GM18870 (cell line): Measurements from ENCODE around the gene GCC2.
"Not testable (repeated sequence)": the region's sequence is repeated elsewhere in the genome, so short reads cannot be mapped to it uniquely, and the experiment has no call there.

Experiments used
- ATAC-seq: cut with Tn5 transposase; IDR thresholded peaks from one replicate; pipeline ENCODE4 v1.9.1; 2021; ENCODE audit warnings: moderate library complexity; ENCODE audit not compliant: unreplicated experiment

GCC2 gene

DNA sequence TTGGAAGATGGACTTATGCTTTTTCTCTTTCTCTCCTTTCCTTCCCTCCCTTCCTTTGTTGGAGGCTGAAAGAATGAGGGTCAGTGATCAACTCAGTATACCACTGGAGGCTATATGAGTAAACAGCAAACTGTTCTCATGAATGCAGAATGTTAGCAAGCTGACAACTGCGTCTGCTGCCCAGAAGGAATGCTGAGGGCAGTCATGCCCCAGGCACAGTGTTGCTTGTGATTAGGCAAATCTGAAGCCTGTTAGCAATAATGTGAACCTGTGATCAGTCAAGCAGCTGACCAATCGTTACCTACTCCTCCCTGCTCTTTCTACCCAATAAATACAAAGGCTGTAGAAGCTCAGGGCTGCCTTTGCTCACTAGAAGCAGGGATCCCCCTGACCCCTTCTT, 107.6 kb downstream of the GCC2 start:
- ATAC-seq: not testable (repeated sequence)
